Measurements from ENCODE around the gene TLL1. TPM values are rescaled to one million over a fixed set of nuclear protein-coding genes. Genes with fewer than 3 reads are reported as not detected.

The TLL1 gene
- total and polyA plus RNA-seq, 2 donors (not counting 3 experiments of a cell fraction or from before 2014, with no cell fraction given): 0.41 to 1.4 TPM

- Histone ChIP-seq H3K27me3 (ENCODE audit: control insufficient read depth in 2 of 2, insufficient read depth in 2 of 2, low read length in 2 of 2) (no peaks in the 10 kb centered on the region), H3K27ac (ENCODE audit: insufficient read depth, low read depth, low read length) (no peak overlapping the region), H3K4me1 (ENCODE audit: control insufficient read depth, extremely low read depth, insufficient read depth, low read length) (no peaks in the 10 kb centered on the region), H3K4me2 (ENCODE audit: insufficient read depth, low read length) (no peak overlapping the region), H3K9ac (replicated peaks; ENCODE audit: extremely low read depth, insufficient read depth, low read length) (no peak overlapping the region), H3K9me3 (replicated peaks; ENCODE audit: control insufficient read depth, insufficient read depth, low read length) (no peaks in the 10 kb centered on the region), H3K79me2 (ENCODE audit: control insufficient read depth, insufficient read depth, low read length) (no peaks in the 10 kb centered on the region), H3K4me3 (replicated peaks in 1 of 3; ENCODE audit: insufficient read depth in 1 of 3, low read depth in 1 of 3, low read length in 3 of 3) (no peak overlapping the region), H4K20me1 (replicated peaks; ENCODE audit: control insufficient read depth, extremely low read depth, insufficient read depth, low read length) (no peaks in the 10 kb centered on the region), H3K9me1 (replicated peaks; ENCODE audit: control insufficient read depth, extremely low read depth, insufficient read depth, low read length) (no peaks in the 10 kb centered on the region), H2AFZ (ENCODE audit: low read depth, low read length) (no peak overlapping the region), H3K36me3 (ENCODE audit: control insufficient read depth in 2 of 2, extremely low read depth in 1 of 2, insufficient read depth in 2 of 2, low read length in 2 of 2) (no peaks in the 10 kb centered on the region)
- ChIA-PET CTCF (no interaction called here), POLR2A (no interaction called here)
- intact Hi-C loops (cut with micrococcal nuclease): no loop called here
- dilution Hi-C loops (cut with MboI; ENCODE audit: extremely low pct_ligation_motif_present, low sequenced_read_pairs): no loop called here
- TF ChIP-seq FOS (IDR thresholded peaks at IDR 0.05; ENCODE audit: borderline replicate concordance, insufficient read depth, low read length): no peak
- TF ChIP-seq POLR2A (IDR thresholded peaks at IDR 0.05; ENCODE audit: low read depth, low read length): no peak
- no peak for TF ChIP-seq GATA2 (IDR thresholded peaks at IDR 0.05; ENCODE audit: insufficient read depth, insufficient read length, low read depth, low read length)
- TF ChIP-seq, protein P1, sequence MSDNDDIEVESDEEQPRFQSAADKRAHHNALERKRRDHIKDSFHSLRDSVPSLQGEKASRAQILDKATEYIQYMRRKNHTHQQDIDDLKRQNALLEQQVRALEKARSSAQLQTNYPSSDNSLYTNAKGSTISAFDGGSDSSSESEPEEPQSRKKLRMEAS (IDR thresholded peaks at IDR 0.05; ENCODE audit: insufficient read depth, insufficient read length): no peak
- TF ChIP-seq JUN (IDR thresholded peaks at IDR 0.05; ENCODE audit: borderline replicate concordance, insufficient read depth, insufficient read length, low read depth): no peak
- no peak for TF ChIP-seq EZH2 (IDR thresholded peaks at IDR 0.05; ENCODE audit: borderline replicate concordance, low read depth, low read length, severe bottlenecking)
- TF ChIP-seq, protein P2, sequence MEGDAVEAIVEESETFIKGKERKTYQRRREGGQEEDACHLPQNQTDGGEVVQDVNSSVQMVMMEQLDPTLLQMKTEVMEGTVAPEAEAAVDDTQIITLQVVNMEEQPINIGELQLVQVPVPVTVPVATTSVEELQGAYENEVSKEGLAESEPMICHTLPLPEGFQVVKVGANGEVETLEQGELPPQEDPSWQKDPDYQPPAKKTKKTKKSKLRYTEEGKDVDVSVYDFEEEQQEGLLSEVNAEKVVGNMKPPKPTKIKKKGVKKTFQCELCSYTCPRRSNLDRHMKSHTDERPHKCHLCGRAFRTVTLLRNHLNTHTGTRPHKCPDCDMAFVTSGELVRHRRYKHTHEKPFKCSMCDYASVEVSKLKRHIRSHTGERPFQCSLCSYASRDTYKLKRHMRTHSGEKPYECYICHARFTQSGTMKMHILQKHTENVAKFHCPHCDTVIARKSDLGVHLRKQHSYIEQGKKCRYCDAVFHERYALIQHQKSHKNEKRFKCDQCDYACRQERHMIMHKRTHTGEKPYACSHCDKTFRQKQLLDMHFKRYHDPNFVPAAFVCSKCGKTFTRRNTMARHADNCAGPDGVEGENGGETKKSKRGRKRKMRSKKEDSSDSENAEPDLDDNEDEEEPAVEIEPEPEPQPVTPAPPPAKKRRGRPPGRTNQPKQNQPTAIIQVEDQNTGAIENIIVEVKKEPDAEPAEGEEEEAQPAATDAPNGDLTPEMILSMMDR (IDR thresholded peaks at IDR 0.05; ENCODE audit: extremely low read depth in 1 of 2, insufficient read depth in 1 of 2, low read depth in 1 of 2, low read length in 2 of 2): no peak
- no peak for TF ChIP-seq MYC (IDR thresholded peaks at IDR 0.05; ENCODE audit: low read depth, low read length)
- FAIRE-seq: no peak
- BruUV-seq (replicated peaks): no TSS peak
- no peak for DNase-seq (ENCODE audit: low read depth, low spot score)
Observed at GRCh38 chr4:166073783-166074182, 200.7 kb downstream of the TLL1 start.

Measured in endothelial cell of umbilical vein (primary cell).